Kidney epithelial cell (primary cell): ENCODE results near the gene PLEKHG3. TPM values are rescaled to one million over a fixed set of nuclear protein-coding genes. Genes with fewer than 3 reads are reported as not detected.
A peak's percentile ranks its signal among the peaks of the same experiment; 100 is the strongest.

Source experiments
- DNase-seq: peaks from one replicate; pipeline ENCODE4 v3.0.0-alpha.2; 2010; ENCODE audit warnings: low read depth
- H3K27me3 ChIP-seq: 2 replicates; pipeline ENCODE4 v1.6.0; 2011; ENCODE audit warnings: low read length; ENCODE audit not compliant: control insufficient read depth, insufficient read depth
- H3K36me3 ChIP-seq: 2 replicates; pipeline ENCODE4 v1.5.1; 2011; ENCODE audit warnings: low read length; ENCODE audit not compliant: control insufficient read depth, insufficient read depth
- H3K4me3 ChIP-seq: 2 replicates; pipeline ENCODE4 v1.5.1; 2011; ENCODE audit warnings: low read depth, mild to moderate bottlenecking, control low read depth, low read length
- total RNA-seq: library from RNA; depleted of rRNA; stranded (reverse); fragments of >200 nt; gene quantifications from 2 replicates; pipeline ENCODE4 v1.2.3, GENCODE V29; 2015
- TF ChIP-seq, protein P1 (sequence below): IDR thresholded peaks from 2 replicates; pipeline ENCODE4 v1.5.1; 2011; ENCODE audit warnings: mild to moderate bottlenecking, moderate library complexity, low read length, control low read depth, inconsistent platforms; ENCODE audit not compliant: insufficient read depth, poor library complexity, severe bottlenecking

PLEKHG3 gene
- total RNA-seq, 1 donor from 2014 or later = 136 TPM

DNA sequence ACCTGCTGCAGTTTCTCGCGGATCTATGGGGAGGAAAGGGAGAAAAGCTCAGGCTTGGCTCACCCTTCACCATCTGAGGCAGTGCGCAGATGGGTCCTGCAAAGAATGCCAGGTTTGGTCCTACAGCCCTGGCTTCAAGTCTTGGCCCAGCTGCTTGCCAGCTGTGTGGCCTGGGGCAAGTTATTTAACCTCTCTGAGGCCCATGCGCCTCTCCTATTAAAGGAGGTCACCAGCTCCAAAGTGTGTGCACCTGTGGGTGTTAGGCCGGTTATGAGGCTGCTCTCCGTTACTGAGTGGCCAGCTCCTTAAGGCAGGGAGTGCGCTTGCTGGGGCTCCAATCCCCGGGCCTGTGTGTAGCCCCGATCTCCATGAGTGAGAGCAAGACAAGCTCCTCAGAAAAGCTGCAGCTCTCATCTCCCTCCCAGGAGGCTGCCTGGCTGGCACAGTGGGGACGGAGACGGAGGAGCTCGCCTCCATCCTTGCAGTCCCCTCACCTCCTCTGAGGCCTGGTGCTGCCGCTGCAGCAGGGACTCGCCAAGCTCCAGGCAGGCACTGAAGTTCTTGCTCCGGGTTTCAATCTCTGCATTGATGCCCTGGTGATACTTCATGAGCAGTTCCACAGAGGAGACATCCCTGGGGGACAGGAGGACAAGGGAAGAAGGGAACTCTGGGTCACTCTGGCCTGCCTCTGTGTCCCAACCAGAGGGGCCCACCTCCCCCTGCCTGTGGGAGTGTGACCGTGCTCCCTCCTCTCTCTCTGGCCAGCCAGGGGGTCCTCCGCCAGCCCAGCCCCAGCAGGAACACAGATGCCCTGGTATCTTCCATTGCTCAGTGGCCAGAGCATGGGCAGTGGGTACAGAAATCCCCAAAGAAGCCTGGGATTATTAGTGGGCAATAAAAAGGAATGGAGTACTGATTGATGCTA is 65.1 kb downstream of the PLEKHG3 start:
- no peak for DNase-seq
- TF ChIP-seq, protein P1, sequence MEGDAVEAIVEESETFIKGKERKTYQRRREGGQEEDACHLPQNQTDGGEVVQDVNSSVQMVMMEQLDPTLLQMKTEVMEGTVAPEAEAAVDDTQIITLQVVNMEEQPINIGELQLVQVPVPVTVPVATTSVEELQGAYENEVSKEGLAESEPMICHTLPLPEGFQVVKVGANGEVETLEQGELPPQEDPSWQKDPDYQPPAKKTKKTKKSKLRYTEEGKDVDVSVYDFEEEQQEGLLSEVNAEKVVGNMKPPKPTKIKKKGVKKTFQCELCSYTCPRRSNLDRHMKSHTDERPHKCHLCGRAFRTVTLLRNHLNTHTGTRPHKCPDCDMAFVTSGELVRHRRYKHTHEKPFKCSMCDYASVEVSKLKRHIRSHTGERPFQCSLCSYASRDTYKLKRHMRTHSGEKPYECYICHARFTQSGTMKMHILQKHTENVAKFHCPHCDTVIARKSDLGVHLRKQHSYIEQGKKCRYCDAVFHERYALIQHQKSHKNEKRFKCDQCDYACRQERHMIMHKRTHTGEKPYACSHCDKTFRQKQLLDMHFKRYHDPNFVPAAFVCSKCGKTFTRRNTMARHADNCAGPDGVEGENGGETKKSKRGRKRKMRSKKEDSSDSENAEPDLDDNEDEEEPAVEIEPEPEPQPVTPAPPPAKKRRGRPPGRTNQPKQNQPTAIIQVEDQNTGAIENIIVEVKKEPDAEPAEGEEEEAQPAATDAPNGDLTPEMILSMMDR = no peak
- Histone ChIP-seq H3K27me3 (peaks cover 2% of the 10 kb centered on the region), H3K4me3 (no peak overlapping the region), H3K36me3 (no peaks in the 10 kb centered on the region)

GRCh38 chr14:64770751-64771150 is 66.5 kb downstream of the PLEKHG3 start:
- no peaks in the 10 kb centered on the region for H3K36me3 ChIP-seq
- TF ChIP-seq, protein P1 = no peak
- peaks cover 2% of the 10 kb centered on the region for H3K27me3 ChIP-seq
- no peak overlapping the region for H3K4me3 ChIP-seq
- DNase-seq = no peak

GRCh38 chr14:64771161-64771560 is 66.9 kb downstream of the PLEKHG3 start:
- no peak for DNase-seq
- TF ChIP-seq, protein P1 = no peak
- H3K36me3 ChIP-seq = no peaks in the 10 kb centered on the region
- H3K4me3 ChIP-seq = no peak overlapping the region
- peaks cover 2% of the 10 kb centered on the region for H3K27me3 ChIP-seq

DNA sequence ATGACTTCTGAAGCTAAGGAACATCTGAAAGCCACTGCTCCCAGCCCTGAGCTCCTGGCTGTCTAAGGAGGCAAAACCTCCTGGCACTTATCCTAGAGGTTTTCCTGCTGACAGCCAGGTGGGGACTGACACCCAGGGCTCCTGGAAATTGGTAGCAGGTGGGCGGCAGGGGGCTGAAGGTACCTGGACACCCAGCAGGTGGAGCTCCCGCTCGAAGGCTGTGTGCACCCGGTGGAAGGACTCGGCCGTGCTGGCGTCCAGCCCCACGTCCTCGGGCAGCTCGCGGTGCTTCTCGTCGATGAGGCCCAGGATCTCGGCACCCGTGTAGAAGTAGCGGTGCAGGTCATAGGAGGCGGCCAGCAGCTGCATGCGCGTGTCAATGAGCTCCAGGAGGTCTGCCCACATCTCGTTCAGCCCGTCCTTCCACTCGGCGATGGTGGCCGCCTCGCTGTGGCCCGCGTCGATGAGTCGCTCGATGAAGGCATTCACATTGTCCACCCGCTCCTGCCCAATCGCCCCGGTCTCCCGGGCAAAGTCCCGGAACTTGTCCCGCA is 68.2 kb downstream of the PLEKHG3 start:
- TF ChIP-seq, protein P1 = peak; percentile 15
- Histone ChIP-seq H3K4me3 (no peak overlapping the region), H3K36me3 (no peaks in the 10 kb centered on the region), H3K27me3 (peaks cover 2% of the 10 kb centered on the region)
- DNase-seq = no peak

DNA sequence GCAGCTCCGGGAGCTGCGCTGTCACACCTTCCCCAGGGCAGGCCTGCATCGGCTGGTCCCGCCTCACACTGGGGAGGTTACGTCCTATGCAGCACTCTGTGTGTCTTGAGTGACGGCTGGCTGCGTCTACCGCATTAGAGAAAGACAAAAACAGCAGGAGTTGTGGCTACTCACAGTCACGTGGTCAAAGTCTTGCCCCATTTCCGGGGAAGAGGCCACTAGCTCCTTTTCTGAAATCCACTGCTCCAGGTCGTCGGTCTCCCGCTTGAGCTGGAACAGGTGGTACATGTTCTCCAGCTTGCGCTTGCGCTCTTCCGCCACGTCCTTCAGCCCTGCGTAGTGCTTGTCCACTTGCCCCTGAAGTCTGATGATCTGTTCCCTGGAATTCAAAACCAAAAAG is 68.8 kb downstream of the PLEKHG3 start:
- TF ChIP-seq, protein P1 = no peak
- no peak overlapping the region for H3K4me3 ChIP-seq
- no peak for DNase-seq
- H3K36me3 ChIP-seq = no peaks in the 10 kb centered on the region
- peaks cover 2% of the 10 kb centered on the region for H3K27me3 ChIP-seq
